Glomerular endothelial cell (primary cell): ENCODE measurements around the gene EFCAB12. TPM values are rescaled to one million over a fixed set of nuclear protein-coding genes. Genes with fewer than 3 reads are reported as not detected.
"Not testable (repeated sequence)": the region's sequence is repeated elsewhere in the genome, so short reads cannot be mapped to it uniquely, and the experiment has no call there.

Source experiments
- DNase-seq: peaks from one replicate; pipeline ENCODE4 v3.0.0-alpha.2; 2011; ENCODE audit warnings: low read depth, low spot score; ENCODE audit errors: extremely low read depth
- total RNA-seq: library from RNA; depleted of rRNA; stranded (reverse); fragments of >200 nt; gene quantifications from 2 replicates; pipeline ENCODE4 v1.2.3, GENCODE V29; 2015

Gene EFCAB12
- total RNA-seq, 1 donor from 2014 or later: 0.12 TPM

GRCh38 chr3:129421988-129422745 is 6.3 kb downstream of the EFCAB12 start:
- DNase-seq: no peak

GRCh38 chr3:129421236-129421883 is 7.1 kb downstream of the EFCAB12 start:
- DNase-seq: no peak

DNA sequence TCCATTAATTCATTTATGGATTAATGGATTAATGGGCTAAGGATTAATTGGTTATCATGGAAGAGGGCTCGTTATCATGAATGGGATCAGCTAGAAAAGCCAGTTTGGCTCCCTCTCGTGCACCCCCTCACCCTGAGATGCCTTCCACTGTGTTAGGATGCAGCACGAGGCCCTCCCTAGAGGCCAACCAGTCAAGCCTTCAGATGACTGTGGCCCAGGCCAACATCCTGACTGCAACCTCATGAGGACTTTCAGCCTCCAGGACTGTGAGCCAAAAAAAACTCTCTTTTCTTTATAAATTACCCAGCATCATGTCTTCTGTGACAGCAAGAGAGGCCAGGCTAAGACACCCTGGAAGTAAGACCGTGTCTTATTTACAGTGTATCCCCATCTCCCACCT is 9.0 kb downstream of the EFCAB12 start:
- no peak for DNase-seq

DNA sequence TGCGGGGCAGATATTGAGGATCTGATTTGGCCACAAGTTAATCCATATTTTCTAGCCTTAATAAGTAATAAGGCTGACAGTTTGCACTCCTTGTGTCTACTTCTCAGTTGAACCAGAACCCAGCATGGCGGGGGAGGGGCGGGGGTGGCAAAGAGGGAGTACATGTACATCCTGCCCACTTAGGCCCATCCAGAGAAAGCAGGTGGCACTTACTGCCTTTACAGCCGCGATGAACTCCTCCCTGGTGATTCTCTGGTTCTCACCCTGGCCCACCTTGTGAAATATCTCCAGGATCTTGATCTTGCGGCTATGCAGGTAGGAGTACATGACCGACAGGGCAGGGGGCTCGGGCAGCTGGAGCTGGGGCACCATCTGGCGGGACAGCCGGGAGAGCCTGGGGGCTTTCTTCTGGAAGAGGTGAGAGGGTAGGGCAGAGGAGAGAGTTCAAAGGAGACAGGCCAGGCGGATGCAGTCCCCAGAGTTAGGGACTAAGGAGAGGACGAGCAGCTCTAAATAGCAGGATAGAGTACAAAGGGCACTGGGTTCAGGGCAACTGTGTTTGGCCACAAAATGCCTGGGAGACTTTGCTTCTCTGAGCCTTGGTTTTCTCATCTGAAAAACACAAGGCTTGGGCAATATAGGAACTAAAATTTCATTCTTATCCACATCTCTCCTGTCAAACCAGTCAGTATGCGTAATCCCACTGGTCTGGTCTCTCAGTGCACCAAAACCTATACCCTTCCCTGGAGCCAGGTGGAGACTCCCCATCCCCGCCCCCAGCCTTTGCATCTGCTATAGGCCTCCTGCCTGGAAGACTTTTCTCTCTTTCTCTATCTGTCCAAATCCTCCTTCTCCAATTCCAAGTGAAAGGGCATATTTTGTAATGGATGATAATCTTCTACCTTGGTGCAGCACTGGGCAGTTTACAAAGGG is 10.1 kb downstream of the EFCAB12 start:
- DNase-seq: no peak

DNA sequence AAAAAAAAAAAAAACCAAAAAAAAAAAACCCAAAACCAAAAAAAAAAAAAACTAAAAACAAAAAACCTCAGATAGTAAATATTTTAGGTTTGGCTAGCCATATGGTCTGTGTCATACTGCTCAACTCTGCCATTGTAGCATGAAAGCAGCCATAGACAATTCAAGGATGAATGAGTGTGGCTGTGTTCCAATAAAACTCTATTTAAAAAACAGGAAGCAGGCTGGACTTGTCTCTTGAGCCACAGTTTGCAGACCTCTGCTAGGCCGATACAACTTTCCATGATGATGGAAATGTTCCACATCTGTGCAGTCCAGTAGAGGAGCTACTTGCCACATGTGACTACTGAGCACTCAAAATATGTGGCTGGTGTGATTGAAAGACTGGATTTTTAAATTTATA is 11.1 kb downstream of the EFCAB12 start:
- DNase-seq: no peak

- no peak for DNase-seq
Observed at GRCh38 chr3:129416415-129416814, 12.0 kb downstream of the EFCAB12 start.

DNA sequence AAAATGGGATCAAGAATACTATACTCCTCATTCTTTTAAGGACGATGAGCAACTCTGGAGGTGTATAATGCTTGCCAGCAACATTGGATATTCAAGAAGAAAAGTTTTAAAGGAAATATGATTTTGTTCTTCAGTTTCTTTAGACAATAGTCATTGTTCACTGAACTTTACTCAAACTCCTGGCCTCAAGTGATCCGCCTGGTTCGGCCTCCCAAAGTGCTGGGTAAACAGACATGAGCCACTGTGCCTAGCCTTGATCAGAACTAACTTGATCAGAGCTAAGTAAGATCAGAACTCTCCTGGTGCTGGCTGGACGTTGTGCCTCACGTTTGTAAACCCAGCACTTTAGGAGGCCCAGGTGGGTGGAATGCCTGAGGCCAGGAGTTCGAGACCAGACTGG is 12.6 kb downstream of the EFCAB12 start:
- no peak for DNase-seq

GRCh38 chr3:129415378-129415777 is 13.1 kb downstream of the EFCAB12 start:
- no peak for DNase-seq

DNA sequence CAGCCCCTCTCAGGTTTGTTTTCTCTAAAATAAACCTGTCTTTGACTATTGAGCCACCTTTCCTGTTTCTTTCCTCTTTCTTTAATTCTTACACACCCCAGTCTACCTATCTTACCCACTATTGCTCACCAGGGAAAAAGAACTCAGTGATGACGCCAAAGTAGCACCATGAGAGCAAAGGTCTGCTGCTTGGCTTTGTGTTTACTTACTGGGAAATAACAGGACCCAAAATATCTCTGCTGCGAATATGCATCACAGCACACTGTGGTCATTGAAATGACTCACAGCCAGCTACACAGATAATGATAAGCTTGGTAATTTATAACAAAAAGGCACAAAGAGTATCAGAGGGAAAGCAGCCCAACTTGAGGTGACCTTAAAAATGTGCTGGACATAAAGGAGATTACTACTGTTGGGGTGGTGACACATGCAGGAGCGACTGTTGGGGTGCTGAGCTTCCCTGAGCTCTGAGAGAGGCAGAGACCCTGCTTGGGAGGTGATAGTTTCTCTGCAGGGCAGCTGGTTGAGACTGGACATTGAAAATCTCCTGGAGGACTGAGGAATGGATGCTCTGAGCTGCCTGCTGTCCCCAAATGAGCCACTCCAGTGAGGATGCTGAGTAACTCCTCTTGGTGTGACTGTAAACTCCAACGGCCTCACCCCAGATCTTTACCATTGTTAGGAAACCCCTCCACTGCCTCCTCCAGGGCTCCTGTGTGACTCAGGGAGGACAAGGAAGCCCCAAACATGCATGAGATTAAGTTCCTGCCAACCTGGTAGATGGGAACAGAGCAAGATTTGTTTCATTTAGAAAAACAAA is 14.5 kb downstream of the EFCAB12 start:
- DNase-seq: no peak

GRCh38 chr3:129413238-129413637 is 15.2 kb downstream of the EFCAB12 start:
- DNase-seq: not testable (repeated sequence)

DNA sequence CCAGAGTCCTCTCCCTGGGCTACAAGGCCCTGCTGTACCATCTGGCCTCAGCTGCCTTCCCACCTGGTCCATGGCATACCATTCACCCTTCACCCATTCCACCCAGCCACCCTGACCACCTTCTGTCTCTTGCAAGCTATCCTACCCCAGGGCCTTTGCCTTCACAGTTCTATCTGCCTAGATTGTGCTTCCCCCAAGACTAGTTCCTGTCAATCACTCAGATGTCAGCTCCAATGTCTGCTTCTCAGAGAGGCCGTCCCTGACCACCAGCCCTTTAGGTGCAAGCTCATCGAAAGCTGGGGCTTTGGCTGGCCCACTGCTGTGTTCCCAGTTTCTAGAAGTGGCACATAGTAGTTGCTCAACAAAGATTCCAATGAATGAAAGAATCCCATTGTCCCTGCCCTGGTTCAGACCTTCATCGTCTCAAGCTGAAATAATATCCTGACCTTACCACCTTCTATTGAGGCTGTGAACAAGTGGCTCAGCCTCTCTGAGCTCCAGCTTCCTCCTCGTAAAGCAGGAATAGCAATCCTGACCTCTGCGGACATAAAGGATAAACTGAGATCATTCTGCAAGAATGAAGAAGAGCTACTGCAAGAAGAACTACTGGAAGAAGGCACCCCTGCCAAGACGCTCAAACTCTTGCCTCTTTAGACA is 15.8 kb downstream of the EFCAB12 start:
- DNase-seq: no peak

DNA sequence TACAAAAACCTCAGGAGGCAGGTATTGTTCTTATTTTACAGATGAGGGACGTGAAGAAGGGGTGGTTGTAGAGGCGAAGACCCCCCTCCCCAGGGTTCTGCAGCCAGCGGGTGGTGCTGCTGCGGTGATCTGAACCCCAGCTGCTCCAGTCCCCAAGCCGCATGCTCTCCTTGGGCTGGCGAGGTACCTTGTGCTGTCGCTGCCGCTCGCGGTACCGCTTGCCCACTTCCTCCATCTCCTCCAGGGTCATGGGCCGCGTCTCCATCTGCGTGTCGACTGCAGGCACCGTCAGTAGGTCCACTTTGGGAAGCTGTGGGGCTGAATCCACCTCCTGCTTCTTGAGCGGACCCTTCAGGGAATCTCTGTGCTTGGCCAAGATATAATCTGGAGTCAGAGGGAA is 17.5 kb downstream of the EFCAB12 start:
- DNase-seq: no peak

- DNase-seq: no peak
Observed at GRCh38 chr3:129409541-129409940, 18.9 kb downstream of the EFCAB12 start.

- no peak for DNase-seq
Observed at GRCh38 chr3:129404610-129405009, 23.8 kb downstream of the EFCAB12 start.

GRCh38 chr3:129404130-129404529 is 24.3 kb downstream of the EFCAB12 start:
- no peak for DNase-seq

DNA sequence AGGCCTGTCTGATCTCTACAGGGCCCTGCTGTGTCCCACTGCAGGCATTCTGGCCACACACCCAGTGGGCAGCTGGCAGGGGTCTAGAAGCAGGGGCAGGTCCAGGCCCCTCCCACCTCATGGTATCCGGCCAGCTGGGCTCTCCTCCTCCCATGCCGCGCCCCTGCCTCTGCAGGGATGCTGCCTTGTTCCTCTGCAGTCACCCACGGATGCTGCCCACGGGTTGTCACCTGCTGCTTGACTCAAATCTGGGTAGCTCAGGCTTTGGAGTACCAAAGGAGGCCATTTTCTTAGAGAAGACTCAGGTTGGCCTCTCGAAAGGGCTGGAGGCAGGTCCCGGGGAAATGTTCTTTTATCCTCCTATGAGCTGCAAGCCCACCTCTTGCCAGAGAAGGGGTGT is 25.0 kb downstream of the EFCAB12 start:
- DNase-seq: no peak

GRCh38 chr3:129402616-129403015 is 25.8 kb downstream of the EFCAB12 start:
- no peak for DNase-seq

GRCh38 chr3:129402210-129402609 is 26.2 kb downstream of the EFCAB12 start:
- no peak for DNase-seq

DNA sequence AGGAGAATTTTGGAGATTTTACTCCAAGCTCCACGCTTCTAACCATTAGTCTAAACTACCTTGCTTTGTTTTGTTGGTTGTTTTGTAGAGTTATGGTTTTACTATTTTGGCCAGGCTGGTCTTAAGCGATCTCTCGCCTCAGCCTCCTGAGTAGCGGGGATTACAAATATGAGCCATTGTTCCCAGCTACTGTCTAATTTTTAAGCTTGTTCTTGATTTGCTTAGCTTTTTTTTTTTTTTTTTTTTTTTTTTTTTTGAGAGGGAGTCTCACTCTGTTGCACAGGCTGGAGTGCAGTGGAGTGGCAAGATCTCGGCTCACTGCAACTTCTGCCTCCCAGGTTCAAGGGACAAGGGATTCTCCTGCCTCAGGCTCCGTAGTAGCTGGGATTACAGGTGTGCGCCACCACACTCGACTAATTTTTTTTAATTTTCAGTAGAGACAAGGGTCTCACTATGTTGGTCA is 28.5 kb downstream of the EFCAB12 start:
- no peak for DNase-seq
